Epithelial cell of esophagus (primary cell): Measurements from ENCODE around the gene ATP10A.
"Not testable (repeated sequence)": the region's sequence is repeated elsewhere in the genome, so short reads cannot be mapped to it uniquely, and the experiment has no call there.

Experiments used
- DNase-seq: peaks from one replicate; pipeline ENCODE4 v3.0.0; 2010; ENCODE audit warnings: low read depth
- H3K4me3 ChIP-seq: 2 replicates; pipeline ENCODE4 v1.5.1; 2011; ENCODE audit warnings: mild to moderate bottlenecking, low read length, control low read depth
- TF ChIP-seq, protein P1 (sequence below): IDR thresholded peaks from 2 replicates; pipeline ENCODE4 v1.5.1; 2011; ENCODE audit warnings: low read depth, mild to moderate bottlenecking, low read length, control low read depth, inconsistent platforms; ENCODE audit not compliant: insufficient read depth; ENCODE audit errors: missing control alignments

Gene ATP10A

DNA sequence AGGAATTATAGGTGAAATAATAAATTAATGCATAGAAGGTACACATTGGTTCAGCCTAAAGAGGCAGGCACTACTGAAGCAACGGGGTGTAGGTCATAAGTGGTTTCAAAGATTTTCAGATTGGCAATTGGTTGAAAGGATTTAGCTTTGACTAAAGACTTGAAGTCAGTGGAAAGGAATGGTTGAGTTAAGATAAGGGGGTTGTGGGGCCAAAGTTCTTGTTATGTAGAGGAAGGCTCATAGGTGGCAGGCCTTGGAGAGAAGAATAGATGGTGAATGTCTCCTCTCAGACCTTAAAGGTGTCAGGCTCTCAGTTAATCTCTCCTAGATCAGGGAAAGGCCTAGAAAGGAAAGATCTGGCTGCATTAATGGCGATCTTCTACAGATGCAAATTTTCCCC, 209.8 kb downstream of the ATP10A start:
- no peak overlapping the region for H3K4me3 ChIP-seq
- TF ChIP-seq, protein P1, sequence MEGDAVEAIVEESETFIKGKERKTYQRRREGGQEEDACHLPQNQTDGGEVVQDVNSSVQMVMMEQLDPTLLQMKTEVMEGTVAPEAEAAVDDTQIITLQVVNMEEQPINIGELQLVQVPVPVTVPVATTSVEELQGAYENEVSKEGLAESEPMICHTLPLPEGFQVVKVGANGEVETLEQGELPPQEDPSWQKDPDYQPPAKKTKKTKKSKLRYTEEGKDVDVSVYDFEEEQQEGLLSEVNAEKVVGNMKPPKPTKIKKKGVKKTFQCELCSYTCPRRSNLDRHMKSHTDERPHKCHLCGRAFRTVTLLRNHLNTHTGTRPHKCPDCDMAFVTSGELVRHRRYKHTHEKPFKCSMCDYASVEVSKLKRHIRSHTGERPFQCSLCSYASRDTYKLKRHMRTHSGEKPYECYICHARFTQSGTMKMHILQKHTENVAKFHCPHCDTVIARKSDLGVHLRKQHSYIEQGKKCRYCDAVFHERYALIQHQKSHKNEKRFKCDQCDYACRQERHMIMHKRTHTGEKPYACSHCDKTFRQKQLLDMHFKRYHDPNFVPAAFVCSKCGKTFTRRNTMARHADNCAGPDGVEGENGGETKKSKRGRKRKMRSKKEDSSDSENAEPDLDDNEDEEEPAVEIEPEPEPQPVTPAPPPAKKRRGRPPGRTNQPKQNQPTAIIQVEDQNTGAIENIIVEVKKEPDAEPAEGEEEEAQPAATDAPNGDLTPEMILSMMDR, result no peak

DNA sequence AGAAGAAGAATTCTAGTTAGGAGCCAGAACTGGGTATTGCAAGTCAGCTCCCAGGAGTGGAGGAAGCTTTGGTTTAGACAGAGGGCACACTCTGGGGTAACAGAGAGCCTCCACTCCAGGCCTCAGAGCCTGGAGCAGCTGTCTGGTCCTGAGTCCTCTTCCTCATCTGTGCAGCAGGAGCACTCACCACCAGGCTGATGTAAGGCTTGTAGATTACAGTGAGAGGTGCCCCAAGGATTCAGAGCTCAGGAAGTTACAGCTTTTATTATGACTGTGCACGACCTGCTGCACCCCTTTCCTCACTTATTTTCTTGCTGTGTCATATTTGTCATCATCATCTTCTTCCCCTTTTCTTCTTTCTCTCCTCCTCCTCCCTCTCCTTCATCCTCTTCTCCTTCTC, 210.4 kb downstream of the ATP10A start:
- TF ChIP-seq, protein P1, result no peak
- no peak for DNase-seq
- H3K4me3 ChIP-seq, result no peak overlapping the region

More for the DNA sequence above, 209.8 kb downstream of the ATP10A start:
- DNase-seq, result no peak

DNA sequence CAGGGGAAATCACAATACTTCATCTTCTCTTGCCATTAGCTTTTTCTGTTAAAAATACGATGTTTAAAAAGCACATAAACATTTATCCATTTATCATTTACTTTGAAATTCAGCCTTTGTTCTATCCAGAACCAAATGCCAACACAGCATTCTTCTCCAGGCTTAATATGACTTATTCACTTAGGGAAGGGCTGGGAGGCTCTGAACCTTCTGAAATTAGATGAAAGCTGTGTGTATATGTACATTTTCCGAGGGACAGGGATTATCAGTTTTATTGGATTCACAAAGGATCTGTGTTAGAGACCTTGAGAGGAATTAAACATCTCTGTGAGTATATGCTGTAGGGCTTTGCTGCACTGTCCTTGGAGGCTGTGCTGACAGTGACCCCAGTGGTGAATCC, 213.7 kb downstream of the ATP10A start:
- no peak overlapping the region for H3K4me3 ChIP-seq
- TF ChIP-seq, protein P1, result no peak
- no peak for DNase-seq

DNA sequence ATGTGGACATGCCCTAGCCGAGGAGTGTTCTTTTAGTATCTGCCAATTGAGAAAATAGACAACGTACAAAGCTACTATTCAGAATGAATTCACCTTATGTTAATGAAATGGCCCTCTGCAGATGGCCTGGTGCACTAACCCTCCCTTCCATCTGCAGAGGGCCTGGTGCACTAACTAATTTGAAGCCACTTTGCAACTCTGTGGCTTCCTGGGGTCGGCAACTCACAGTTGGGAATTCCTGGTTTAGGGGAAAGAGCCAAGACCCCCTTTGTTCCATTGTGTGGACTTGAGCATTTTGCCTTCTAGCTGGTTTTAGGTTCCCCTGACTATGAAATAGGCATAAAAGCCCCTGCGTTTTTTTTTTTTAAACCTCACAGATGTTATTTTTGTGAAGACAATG, 220.0 kb downstream of the ATP10A start:
- no peak overlapping the region for H3K4me3 ChIP-seq
- no peak for DNase-seq
- TF ChIP-seq, protein P1, result no peak

DNA sequence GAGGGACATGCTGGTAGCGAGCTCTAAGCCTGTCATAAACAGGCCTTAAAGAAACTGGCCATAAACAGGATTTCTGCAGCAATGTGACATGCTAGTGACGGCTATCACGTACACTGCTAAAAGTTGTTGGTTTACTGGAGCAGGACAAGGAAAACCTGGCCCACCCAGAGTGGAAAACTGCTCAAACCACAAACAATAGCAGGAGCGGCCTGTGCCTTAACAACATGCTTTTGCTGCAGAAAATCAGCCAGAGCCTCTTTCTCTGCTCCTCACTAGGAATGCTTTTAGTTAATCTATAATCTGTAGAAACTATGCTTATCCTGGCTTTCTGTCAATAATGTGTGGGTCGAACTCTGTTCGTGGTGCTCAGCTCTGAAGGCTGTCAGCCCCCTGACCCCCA, 221.4 kb downstream of the ATP10A start:
- DNase-seq, result no peak
- TF ChIP-seq, protein P1, result no peak

DNA sequence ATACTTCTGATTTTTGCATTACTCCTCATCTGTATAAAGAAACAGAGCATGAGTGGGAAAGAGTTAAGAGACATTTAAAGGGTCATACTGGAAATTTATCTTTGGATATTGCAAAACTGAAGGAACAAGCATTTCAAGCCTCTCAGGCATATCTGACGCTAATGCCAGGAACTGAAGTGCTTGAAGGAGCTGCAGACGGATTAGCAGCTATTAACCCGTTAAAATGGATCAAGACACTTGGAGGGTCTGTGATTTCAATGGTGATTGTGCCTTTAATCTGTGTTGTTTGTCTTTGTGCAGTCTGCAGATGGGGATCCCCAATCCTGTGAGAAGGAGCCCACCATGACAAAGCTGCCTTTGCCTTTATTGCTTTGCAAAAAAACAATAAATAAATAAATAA, 221.8 kb downstream of the ATP10A start:
- no peak for DNase-seq
- TF ChIP-seq, protein P1, result no peak
- H3K4me3 ChIP-seq, result no peak overlapping the region

More for the DNA sequence above, 221.4 kb downstream of the ATP10A start:
- H3K4me3 ChIP-seq, result no peak overlapping the region

DNA sequence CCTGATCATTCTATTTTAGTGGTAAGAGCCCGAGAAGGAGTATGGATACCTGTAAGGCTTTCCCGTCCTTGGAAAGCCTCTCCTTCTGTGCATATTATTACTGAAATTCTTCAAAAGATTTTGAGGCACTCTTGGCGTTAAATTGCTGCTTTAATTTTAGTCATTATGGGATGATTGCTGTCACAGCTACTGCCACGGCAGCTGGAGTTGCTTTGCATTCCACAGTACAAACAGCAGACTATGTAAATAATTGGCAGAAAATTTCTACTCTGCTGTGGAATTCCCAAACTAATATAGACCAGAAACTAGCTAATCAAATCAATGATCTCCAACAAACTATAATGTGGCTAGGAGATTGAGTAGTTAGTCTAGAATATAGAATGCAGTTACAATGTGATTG, 222.2 kb downstream of the ATP10A start:
- not testable (repeated sequence) for H3K4me3 ChIP-seq, DNase-seq
